Activated CD4-positive, CD25-positive, alpha-beta regulatory T cell treated with anti-CD3 and anti-CD28 coated beads, Interleukin-2, amount 50 U/mL, for 24 hours (primary cell): Measurements from ENCODE around the gene EEPD1.
"Not testable (repeated sequence)": the region's sequence is repeated elsewhere in the genome, so short reads cannot be mapped to it uniquely, and the experiment has no call there.

Experiments used
- ATAC-seq, 2 donors: fragments of 150-1000 bp; cut with Tn5 transposase; one replicate each; pipeline ENCODE4 v1.10.0; 2021; ENCODE audit warnings: mild to moderate bottlenecking in 1 of 2, moderate library complexity in 1 of 2

EEPD1 gene

DNA sequence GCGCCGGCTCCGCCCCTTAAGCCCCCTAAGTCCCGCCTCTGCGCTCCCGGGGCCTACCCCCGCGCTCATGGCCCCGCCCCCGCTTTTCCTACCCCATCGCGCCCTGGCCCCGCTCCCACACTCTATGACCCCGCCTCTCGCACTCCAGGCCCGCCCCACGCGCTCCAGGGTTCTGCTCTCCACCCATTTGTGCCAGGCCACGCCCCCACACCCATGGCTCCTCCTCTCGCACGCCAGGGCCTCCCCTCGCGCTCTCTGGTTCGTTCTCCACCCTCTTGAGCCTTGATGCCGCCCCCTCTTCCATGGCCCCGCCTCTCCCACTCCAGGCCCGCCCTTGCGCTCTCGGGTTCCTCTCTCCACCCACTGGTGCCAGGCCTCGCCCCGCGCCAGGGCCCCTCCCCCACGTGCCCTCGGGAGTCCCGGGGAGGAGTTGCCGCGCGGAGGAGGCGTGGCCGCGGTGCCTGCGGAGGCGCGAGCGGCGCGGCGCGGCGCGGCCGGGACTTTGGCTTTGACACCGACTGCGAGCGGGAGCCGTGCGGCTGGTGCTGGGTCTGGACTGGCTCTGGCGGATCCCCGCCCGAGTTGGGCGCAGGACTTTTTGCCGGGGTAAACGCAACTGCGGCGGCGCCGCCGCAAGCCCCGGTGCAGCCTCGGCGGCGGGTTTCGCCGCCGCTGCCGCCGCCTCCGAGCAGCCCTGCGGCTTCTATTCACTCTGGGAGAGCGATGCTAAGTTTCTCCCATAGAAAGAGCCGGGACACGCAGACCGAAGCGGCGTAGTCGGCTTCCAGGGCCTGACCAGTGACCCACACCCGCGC lies at the start of gene EEPD1:
Gene EEPD1 (plus strand): TSS at position 499 of the 815 bp plus-strand sequence. CDS start 1,071 bp downstream, outside the sequence.
- peak; percentile 95 to 97 for ATAC-seq

DNA sequence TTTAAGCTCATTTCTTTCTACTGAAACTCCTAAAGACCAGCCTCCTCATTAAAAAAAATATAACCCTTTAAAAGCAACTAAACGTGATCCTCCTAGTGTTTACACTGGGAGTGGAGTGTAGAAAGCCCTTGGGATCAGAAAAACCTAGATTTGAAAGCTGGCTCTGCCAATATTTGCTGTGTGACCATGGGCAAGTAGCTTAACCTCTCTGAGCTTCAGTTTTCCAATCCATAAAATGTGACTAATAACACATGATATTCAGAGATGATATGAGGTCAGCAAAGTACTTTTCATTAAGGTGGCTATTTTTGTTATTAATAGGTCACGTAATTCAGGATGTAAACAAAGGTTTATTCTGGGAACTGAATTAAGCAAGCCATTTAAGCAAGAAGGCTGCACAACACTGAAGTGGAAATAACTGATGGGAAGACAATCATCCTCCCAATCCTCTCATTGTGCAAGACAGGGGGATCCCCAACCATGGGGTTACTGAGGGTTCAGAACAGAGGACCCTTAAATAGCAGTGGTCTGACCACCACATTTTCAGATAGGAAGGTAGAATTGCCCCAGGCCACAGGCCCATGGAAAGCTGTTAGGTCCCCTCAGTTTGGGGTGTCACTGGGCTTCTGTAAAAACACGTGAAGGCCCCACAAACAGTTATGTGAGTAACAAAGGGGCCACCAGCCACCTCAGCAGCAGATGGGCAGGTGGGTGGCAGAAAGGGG lies 49.1 kb upstream of the EEPD1 start:
- no peak for ATAC-seq

DNA sequence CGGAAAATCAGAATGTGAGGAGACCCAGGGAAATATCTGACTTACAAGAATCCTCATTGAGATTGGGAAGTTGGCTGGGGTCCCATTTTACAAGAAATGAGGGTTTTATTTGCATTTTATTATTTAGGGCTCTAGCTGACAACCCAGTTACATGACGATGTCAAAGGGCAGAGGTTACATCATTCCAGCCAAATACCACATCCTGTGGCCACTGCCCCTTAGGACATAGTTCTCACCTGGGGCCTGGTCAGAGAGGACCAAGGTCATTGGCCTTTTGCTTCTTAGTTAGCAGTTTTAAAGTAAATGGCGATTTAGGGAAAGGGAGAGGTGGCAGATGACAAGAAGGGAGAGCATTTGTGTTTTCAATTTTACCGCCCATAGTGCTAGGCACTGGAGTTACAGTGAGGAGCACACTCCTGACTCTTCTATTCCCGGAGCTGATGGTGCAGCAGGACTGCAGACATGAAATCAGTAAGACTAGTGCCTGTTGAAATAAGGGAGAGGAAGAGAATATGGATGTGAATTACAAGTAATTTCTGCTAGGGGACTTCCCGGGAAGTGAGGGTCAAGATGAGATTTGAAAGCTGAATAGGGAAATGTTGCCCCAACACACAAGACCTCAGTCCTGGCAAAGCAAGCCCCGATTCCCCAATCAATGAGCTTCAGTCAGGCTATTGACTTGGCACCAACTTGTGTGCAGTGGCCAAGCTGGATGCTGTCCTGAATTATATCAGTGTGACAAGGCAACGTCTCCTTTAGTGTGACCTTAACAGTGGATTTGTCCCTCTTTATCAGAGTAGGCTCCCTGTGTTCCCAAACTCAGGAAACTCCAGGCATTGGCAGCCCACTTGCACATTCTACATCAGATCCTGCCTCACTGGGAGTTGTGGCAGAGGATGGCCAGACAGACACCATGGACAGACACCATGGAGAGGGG lies 45.8 kb upstream of the EEPD1 start:
- ATAC-seq = not testable (repeated sequence)

DNA sequence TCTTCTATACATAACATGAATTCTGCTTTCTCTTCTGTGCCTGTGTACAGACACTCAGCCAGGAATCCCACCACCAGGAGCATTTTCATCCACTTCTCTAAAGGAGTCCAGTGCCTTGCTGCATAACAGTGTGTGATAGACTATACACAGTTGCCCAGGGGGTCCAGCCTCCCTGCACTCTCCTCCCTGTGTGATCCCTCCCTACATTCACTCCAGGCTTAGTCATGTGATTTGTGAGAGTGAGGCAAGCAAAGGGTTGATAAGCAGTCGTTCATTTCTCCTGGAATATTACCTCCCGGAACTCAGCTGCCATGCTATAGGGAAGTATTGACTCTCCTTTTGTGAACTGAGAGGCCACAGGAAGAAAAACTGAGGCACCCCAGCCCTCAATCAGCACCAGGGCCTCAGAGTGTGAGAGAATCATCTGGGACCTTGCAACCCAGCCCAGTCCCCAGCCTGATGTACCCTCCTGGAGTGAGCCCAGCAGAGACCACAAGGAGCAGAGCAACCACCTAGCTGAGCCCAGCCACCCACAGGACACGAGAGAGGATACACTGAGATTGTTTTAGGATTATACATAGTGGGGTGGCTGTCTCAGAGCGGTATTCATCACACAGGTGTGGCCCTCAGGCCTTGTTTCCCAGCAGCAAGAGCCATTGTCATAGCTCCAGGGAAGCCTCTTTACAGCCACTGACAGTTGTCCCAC lies 45.0 kb upstream of the EEPD1 start:
- ATAC-seq = no peak

DNA sequence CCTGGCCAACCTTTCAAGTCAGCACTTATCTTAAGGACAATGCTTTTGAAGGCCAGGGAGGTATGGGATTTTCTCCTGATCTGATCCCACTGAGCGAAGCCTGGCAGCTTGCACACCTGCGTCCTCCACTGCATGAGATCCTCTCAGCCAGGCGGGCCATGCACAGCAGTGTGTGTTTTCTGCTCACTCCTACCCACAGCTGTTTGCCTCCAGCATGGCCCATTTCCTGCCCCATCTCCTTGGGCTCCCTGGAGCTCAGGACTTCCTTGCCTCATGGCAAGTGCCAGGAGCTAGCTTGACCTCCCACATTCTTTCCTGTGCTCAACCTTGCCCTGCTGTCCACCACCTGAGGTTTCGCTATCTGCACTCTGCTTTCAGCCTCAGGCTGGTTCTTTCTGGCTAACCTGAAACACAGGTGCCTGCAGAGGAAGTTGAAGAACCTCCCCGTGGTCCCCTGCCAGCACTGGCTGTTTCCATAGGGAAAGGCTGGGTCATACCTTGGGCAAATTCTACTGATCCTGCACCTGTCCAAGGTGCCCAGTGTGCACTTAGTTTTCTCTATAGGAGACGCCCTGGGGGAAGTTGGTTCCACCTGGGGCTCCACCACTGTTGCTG lies 43.9 kb upstream of the EEPD1 start:
- no peak for ATAC-seq

DNA sequence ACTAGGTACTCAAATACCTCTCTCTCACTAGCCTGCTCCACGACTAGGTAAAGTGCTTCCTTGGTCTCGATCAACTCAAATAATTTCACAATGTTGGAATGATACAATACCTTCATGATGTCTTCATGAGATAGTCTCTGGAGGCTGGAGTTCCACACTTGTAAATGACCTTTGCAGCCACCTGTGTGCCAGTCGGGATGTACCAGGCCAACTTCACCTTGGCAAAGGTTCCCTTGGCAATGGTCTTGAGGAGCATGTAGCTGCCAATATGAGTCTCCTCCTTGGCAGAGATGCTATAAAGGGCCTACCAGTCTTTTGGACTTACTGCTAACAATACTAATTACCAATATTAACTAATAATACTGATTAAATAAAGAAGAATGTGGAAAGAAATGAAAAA lies 42.5 kb upstream of the EEPD1 start:
- ATAC-seq = no peak

DNA sequence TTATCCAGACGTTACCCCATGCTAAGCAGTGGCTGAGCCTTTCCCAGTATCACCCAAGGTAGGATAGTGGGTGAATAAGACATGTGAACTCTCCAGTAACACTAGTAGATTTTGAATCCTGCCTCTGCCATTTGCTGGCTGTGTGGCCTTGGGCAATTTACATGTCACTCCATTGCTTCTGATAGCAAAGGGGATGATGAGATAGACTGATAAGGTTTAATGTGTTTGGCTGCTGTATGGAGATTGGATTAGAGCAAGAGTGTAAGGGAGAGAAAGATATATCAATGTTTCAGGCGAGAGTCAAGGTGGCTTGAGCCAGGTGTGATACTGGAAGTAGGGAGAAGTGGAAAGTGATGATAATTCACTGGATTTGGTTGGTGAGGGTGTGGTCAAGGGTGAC lies 40.1 kb upstream of the EEPD1 start:
- no peak for ATAC-seq

DNA sequence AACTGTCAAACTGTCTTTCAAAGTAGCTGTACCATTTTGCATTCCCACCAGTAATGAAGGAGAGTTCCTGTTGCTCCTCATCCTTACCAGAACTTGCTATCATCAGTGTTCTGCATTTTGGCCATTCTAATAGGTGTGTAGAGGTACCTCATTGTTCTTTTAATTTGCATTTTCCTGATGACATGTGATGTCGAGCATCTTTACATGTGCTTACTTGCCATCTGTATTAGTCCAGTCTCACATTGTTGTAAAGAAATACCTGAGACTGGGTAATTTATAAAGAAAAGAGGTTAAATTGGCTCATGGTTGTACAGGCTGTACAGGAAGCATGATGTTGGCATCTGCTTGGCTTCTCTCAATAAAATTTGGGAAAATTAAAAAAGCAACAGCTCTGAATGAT lies 38.7 kb upstream of the EEPD1 start:
- ATAC-seq = no peak

DNA sequence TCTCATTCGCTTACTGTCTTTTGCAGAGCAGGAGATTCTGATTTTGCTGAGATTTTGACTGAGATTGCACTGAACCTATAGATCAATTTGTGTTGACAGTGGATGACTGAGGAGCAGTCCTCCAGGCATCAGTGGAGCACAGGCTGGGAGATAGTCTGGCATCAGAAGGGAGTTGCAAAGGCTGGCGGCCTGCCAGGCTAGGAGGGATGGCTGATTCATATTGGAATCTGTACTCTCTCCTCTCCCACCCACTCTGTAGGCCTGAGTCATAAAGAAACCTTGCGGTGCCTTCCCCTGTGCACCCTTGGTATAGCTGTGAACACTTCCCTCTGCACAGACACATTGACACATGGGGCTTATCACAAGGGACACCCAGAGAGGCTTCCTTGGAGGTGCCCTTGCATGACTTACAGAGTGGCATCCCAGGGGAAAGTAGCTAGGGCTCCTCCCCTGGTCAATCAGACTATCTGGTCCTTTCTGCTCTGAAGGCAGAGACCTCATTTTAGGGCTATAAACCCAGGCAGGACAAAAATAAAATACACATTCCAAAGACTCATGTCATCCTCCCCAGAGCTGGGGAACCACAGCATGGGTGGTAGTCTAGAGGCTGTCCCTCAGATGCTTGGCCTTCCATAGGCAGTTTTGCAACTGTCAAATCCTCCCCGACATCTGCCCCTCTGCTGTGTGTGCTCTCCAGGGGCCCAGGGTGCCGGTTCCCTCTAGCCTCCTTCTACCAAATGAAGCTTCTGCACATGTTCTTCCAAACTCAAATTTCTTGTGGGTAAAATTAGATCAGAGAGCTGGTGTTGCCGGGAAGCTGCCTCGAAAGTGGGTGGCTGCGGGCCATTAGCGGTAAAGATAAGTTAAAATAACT lies 37.4 kb upstream of the EEPD1 start:
- peak; percentile 99 for ATAC-seq

DNA sequence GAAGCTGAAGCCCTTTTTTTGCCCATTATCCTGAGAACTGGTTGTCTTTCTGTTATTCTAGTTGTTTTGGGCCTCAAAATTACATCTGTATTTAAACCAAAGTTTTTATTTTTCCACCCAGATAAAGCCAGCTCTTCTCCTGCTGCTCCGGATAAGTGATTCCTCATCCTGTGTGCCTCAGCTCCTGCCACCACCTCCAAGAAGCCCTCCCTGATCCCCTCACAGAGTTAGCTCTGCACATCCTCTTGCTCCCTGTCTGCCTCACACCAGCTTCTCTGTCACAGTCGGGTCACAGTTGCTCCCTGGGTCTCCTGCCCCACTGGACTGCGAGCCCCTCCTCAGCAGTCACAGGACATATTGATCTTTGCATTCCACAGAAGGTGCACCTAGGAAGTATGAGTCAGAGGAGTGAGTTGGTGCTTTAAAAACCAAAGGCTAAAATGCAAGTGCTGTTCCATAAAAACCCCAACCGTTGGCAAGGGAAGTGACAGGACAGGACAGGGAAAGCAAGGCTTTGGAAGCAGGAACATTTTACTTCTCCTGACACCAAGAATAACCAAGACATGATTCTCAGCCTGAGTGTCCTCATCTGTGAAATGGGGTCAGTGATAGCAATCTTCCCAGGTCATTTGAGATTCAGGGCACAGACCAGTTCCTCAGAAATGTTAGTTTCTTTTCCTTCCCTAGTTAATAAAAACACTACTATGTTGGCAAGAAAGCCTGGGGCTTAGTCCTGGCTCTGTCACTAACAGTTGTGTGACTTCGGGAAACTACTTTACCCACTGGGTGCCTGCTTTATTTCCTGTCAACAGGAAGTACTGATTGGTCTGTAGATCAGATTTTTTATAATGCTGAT lies 36.5 kb upstream of the EEPD1 start:
- no peak for ATAC-seq

DNA sequence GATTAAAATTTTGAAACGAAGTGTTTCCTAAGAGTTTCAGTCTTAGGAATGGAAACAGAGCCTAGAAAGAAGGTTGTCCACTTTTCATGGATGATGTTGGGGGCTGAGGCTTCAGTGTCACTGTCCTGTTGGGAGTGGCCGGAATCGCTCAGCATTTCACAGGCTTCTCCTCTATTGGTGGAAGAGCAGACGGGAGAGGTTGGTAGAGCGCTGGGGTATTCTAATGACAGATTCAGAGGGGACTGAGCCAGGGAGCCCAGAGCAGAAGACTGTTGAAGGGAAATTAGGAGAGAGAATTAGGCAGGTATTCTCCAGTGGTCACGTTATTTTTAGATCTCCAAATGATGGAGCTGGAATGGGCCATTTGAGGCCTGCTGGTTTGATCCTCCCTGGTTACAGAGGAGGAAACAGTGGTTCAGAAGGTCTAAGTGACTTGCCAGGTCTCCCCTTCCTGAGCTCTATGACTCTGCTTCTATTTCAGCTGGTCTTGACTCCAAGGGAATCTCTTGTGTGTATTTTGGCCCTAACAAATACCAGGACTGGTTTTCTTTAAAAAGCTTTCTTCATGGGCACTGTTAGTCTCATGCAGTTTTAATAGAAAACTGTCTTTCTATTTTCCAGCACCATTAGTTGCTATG lies 35.7 kb upstream of the EEPD1 start:
- no peak for ATAC-seq

DNA sequence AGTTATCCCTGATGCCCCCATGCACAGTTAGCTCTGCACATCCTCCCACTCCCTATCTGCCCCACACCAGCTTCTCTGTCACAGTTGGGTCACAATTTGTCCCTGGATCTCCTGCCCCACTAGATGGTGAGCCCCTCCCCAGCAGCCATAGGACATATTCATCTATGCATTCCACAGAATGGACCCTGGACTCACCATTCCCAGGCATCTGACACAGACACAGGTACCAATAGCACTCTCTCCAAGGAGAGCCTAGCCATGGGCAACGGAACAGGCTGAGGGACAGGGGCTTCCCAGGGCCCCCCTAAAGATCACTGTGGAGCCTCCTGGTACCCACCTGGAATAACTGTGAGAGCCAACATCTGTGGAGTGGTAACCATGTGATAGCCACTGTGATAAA lies 34.7 kb upstream of the EEPD1 start:
- no peak for ATAC-seq

DNA sequence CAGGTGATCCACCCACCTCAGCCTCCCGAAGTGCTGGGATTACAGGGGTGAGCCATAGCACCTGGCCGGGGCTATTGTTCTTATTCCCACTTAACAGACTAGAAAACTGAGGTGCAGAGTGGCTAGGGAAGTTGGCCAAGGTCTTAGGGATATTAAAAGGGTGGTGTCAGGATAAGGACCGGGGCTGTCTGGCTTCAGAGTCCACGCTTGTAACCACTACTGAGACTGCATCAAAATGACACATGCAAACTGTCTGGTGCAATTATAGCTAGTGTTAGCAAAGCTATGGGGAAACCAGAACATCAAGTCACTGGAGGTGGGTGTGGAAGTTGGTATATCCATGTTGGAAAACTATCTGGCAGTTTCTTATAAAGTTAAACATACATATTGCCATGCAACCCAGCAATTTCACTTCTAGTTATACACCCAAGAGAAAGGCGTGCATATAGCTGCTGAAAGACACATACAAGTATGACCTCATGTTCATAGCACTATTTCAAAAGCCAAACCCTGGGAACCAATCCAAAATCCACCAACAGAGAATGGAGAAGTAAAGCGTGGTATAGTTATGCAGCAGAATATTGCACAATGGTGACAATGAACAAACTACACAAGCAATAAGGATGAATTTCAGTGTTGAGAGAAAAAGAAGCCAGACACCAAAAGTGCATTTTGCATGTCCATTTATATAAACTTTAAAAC lies 33.9 kb upstream of the EEPD1 start:
- ATAC-seq = no peak

DNA sequence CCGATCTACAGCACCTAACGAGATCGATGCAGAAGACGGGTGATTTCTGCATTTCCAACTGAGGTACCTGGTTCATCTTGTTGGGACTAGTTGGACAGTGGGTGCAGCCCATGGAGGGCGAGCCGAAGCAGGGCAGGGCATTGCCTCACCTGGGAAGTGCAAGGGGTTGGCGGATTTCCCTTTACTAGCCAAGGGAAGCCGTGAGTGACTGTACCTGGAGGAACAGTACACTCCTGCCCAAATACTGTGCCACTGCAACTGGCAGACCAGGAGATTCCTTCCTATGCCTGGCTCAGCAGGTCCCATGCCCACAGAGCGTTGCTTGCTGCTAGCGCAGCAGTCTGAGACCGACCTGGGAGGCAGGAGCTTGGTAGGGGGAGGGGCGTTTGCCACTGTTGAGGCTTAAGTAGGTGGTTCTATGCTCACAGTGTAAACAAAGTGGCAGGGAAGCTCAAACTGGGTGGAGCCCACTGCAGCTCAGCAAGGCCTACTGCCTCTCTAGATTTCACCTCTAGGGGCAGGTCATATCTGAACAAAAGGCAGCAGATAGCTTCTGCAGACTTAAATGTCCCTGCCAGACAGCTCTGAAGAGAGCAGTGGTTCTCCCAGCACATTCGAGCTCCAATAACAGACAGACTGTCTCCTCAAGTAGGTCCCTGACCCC lies 32.9 kb upstream of the EEPD1 start:
- not testable (repeated sequence) for ATAC-seq

DNA sequence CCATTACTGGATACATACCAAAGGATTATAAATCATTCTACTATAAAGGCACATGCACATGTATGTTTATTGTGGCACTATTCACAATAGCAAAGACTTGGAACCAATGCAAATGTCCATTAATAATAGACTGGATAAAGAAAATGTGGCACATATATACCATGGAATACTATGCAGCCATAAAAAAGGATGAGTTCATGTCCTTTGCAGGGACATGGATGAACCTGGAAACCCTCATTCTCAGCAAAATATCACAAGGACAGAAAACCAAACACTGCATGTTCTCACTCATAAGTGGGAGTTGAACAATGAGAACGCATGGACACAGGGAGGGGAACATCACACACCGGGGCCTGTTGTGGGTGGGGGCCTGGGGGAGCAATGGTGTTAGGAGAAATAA lies 27.4 kb upstream of the EEPD1 start:
- not testable (repeated sequence) for ATAC-seq

DNA sequence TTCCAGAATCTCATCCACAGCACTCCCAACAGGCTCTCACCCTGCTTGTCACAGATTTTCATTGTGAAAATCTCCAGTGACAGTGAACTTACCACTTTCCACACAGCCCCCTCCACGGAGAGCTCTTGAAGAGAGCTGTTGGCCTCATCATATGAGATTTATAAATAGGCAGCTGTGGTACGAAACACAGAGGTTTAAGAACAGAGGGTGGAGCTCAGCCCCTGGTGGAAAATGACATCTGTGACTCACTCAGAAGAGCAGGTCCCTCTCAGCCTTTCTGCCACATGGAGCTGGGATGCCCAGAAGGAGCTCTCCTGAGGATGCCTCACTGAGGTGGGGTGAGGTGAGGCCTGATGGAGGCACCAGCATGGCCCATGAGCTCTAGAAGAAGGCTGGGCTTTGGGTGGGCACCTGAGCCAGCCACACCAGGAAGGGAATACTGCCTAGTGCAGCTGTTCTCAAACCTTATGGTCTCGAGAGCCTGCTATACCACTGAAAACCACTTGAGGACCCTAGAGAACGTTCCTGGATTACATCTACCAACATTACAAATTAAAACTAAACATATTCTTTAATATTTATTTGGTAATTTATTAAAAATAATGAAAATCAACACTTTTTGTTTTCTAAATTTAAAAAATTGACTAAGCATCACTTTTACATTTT lies 25.8 kb upstream of the EEPD1 start:
- ATAC-seq = no peak

DNA sequence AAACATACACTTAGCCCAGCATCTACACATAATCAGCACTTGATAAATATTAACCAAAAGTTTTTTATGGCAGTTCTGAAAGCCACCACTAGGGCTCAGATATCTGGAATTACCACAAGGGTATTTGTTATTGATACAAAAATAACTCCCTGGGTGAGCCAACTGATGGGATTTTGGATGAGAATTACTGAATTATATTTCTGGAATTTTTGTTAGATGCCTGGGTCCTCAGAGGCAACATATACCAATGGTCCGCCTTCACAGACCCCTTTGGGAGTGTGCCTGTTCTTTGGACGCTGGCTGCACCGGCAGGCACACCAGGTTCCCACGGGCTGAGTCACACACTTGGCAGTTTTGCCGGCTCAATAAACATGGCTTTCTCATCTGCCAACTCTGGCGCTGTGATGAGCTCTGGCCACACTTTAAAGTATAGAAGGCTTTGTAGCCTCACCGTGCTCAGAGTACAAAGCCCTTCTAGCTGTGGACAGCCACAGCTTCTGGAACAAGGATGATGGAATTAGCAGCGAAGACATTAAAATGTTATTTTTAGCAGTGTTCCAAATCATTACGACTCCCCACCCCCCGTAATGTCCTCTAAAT lies 24.5 kb upstream of the EEPD1 start:
- no peak for ATAC-seq
